ENCODE data around the gene CCDC78.
A peak's percentile ranks its signal among the peaks of the same experiment; 100 is the strongest.
"Not testable (repeated sequence)": the region's sequence is repeated elsewhere in the genome, so short reads cannot be mapped to it uniquely, and the experiment has no call there.

Gene CCDC78

GRCh38 chr16:716768-717325, 9.4 kb downstream of the CCDC78 start:
- H3K27me3 Mint-ChIP-seq, result peaks cover 17% of the 10 kb centered on the region
- no peak overlapping the region for H3K27ac Mint-ChIP-seq
- no peaks in the 10 kb centered on the region for H3K9me3 Mint-ChIP-seq
- peak overlapping the region; percentile 73 for H3K4me3 Mint-ChIP-seq
- H3K4me1 Mint-ChIP-seq (ENCODE audit: low read depth), result peaks cover 24% of the 10 kb centered on the region
- H3K36me3 Mint-ChIP-seq (ENCODE audit: low read depth), result peaks cover 2% of the 10 kb centered on the region
- DNase-seq, result no peak

- H3K9me3 Mint-ChIP-seq, result no peaks in the 10 kb centered on the region
- H3K27ac Mint-ChIP-seq, result no peak overlapping the region
- peak overlapping the region; percentile 73 for H3K4me3 Mint-ChIP-seq
- no peak for DNase-seq
- H3K27me3 Mint-ChIP-seq, result peaks cover 18% of the 10 kb centered on the region
- H3K36me3 Mint-ChIP-seq (ENCODE audit: low read depth), result peaks cover 2% of the 10 kb centered on the region
- peaks cover 24% of the 10 kb centered on the region for H3K4me1 Mint-ChIP-seq (ENCODE audit: low read depth)
Measured at GRCh38 chr16:716200-716568, 10.1 kb downstream of the CCDC78 start.

- H3K4me3 Mint-ChIP-seq, result peak overlapping the region; percentile 73
- peaks cover 24% of the 10 kb centered on the region for H3K27me3 Mint-ChIP-seq
- DNase-seq, result peak; percentile 72
- H3K9me3 Mint-ChIP-seq, result no peaks in the 10 kb centered on the region
- peaks cover 24% of the 10 kb centered on the region for H3K4me1 Mint-ChIP-seq (ENCODE audit: low read depth)
- H3K36me3 Mint-ChIP-seq (ENCODE audit: low read depth), result peaks cover 2% of the 10 kb centered on the region
- H3K27ac Mint-ChIP-seq, result no peak overlapping the region
Measured at GRCh38 chr16:715477-716199, 10.6 kb downstream of the CCDC78 start.

GRCh38 chr16:714558-715476, 11.4 kb downstream of the CCDC78 start, which contains the start of gene METRN:
TSS of gene METRN (plus strand) at chr16:715118. CDS start at chr16:715290, 172 bp downstream.
- Mint-ChIP-seq H3K27me3 (peaks cover 32% of the 10 kb centered on the region), H3K4me1 (ENCODE audit: low read depth) (peaks cover 18% of the 10 kb centered on the region), H3K9me3 (no peaks in the 10 kb centered on the region), H3K4me3 (peak within 1 kb of the TSS; percentile 73), H3K27ac (no peak within 1 kb of the TSS), H3K36me3 (ENCODE audit: low read depth) (no peaks in the 10 kb centered on the region)
- peak; percentile 94 for DNase-seq

GRCh38 chr16:714079-714478, 12.2 kb downstream of the CCDC78 start:
- no peaks in the 10 kb centered on the region for H3K9me3 Mint-ChIP-seq
- no peak overlapping the region for H3K27ac Mint-ChIP-seq
- no peaks in the 10 kb centered on the region for H3K36me3 Mint-ChIP-seq (ENCODE audit: low read depth)
- H3K4me1 Mint-ChIP-seq (ENCODE audit: low read depth), result peaks cover 11% of the 10 kb centered on the region
- no peak overlapping the region for H3K4me3 Mint-ChIP-seq
- H3K27me3 Mint-ChIP-seq, result peaks cover 39% of the 10 kb centered on the region
- no peak for DNase-seq

- H3K27ac Mint-ChIP-seq, result not testable (repeated sequence)
- DNase-seq, result peak; percentile 72
Measured at GRCh38 chr16:712740-713250, 13.4 kb downstream of the CCDC78 start.

GRCh38 chr16:711548-712320, 14.5 kb downstream of the CCDC78 start:
- no peak overlapping the region for H3K27ac Mint-ChIP-seq
- H3K9me3 Mint-ChIP-seq, result no peaks in the 10 kb centered on the region
- H3K27me3 Mint-ChIP-seq, result peaks cover 61% of the 10 kb centered on the region
- H3K36me3 Mint-ChIP-seq (ENCODE audit: low read depth), result no peaks in the 10 kb centered on the region
- peaks cover 6% of the 10 kb centered on the region for H3K4me1 Mint-ChIP-seq (ENCODE audit: low read depth)
- no peak overlapping the region for H3K4me3 Mint-ChIP-seq
- peak; percentile 88 for DNase-seq

More at GRCh38 chr16:712740-713250, 13.4 kb downstream of the CCDC78 start:
- not testable (repeated sequence) for H3K4me1 Mint-ChIP-seq (ENCODE audit: low read depth); H3K36me3 Mint-ChIP-seq (ENCODE audit: low read depth); H3K4me3 Mint-ChIP-seq; H3K9me3 Mint-ChIP-seq
- peaks cover 52% of the 10 kb centered on the region for H3K27me3 Mint-ChIP-seq

- no peaks in the 10 kb centered on the region for H3K9me3 Mint-ChIP-seq
- H3K4me3 Mint-ChIP-seq, result no peak overlapping the region
- H3K27ac Mint-ChIP-seq, result no peak overlapping the region
- no peaks in the 10 kb centered on the region for H3K36me3 Mint-ChIP-seq (ENCODE audit: low read depth)
- DNase-seq, result no peak
- H3K4me1 Mint-ChIP-seq (ENCODE audit: low read depth), result peaks cover 4% of the 10 kb centered on the region
- H3K27me3 Mint-ChIP-seq, result peaks cover 64% of the 10 kb centered on the region
Measured at GRCh38 chr16:711084-711483, 15.2 kb downstream of the CCDC78 start.

- H3K4me3 Mint-ChIP-seq, result no peak overlapping the region
- no peak for DNase-seq
- no peaks in the 10 kb centered on the region for H3K9me3 Mint-ChIP-seq
- peaks cover 4% of the 10 kb centered on the region for H3K4me1 Mint-ChIP-seq (ENCODE audit: low read depth)
- peaks cover 64% of the 10 kb centered on the region for H3K27me3 Mint-ChIP-seq
- no peaks in the 10 kb centered on the region for H3K36me3 Mint-ChIP-seq (ENCODE audit: low read depth)
- no peak overlapping the region for H3K27ac Mint-ChIP-seq
Measured at GRCh38 chr16:710500-711075, 15.7 kb downstream of the CCDC78 start.

- Mint-ChIP-seq H3K36me3 (ENCODE audit: low read depth) (no peaks in the 10 kb centered on the region), H3K4me3 (no peak overlapping the region), H3K27ac (no peak overlapping the region), H3K9me3 (no peaks in the 10 kb centered on the region), H3K27me3 (peaks cover 64% of the 10 kb centered on the region), H3K4me1 (ENCODE audit: low read depth) (peaks cover 4% of the 10 kb centered on the region)
- no peak for DNase-seq
Measured at GRCh38 chr16:709566-710499, 16.4 kb downstream of the CCDC78 start.

- H3K9me3 Mint-ChIP-seq, result no peaks in the 10 kb centered on the region
- no peak for DNase-seq
- H3K4me1 Mint-ChIP-seq (ENCODE audit: low read depth), result peaks cover 4% of the 10 kb centered on the region
- no peak overlapping the region for H3K27ac Mint-ChIP-seq
- no peak overlapping the region for H3K4me3 Mint-ChIP-seq
- H3K36me3 Mint-ChIP-seq (ENCODE audit: low read depth), result no peaks in the 10 kb centered on the region
- H3K27me3 Mint-ChIP-seq, result peaks cover 69% of the 10 kb centered on the region
Measured at GRCh38 chr16:708959-709358, 17.3 kb downstream of the CCDC78 start.

GRCh38 chr16:708019-708418, 18.2 kb downstream of the CCDC78 start:
- Mint-ChIP-seq H3K4me1 (ENCODE audit: low read depth) (peaks cover 4% of the 10 kb centered on the region), H3K36me3 (ENCODE audit: low read depth) (no peaks in the 10 kb centered on the region), H3K27me3 (peaks cover 73% of the 10 kb centered on the region), H3K4me3 (no peak overlapping the region), H3K27ac (no peak overlapping the region), H3K9me3 (no peaks in the 10 kb centered on the region)
- no peak for DNase-seq

GRCh38 chr16:707062-707538, 19.1 kb downstream of the CCDC78 start:
- H3K27ac Mint-ChIP-seq, result no peak overlapping the region
- no peak overlapping the region for H3K4me3 Mint-ChIP-seq

More at GRCh38 chr16:707062-707538, 19.1 kb downstream of the CCDC78 start:
- no peak for DNase-seq
- Mint-ChIP-seq H3K36me3 (ENCODE audit: low read depth) (no peaks in the 10 kb centered on the region), H3K4me1 (ENCODE audit: low read depth) (peaks cover 2% of the 10 kb centered on the region), H3K27me3 (peaks cover 77% of the 10 kb centered on the region), H3K9me3 (no peaks in the 10 kb centered on the region)

Measured in activated T-cell treated with anti-CD3 and anti-CD28 coated beads, Interleukin-2, amount 50 U/mL, for 24 hours (primary cell).